IMR-90 (cell line): ENCODE results near the gene GADL1. TPM values are rescaled to one million over a fixed set of nuclear protein-coding genes. Genes with fewer than 3 reads are reported as not detected.

Experiments used
- ATAC-seq: fragments of 200-7000 bp; cut with Tn5 transposase; 2 replicates; pipeline ENCODE4 v1.9.1; 2020; ENCODE audit warnings: low read depth, mild to moderate bottlenecking, moderate library complexity
- BruUV-seq: library from RNA; stranded (reverse); fragments of 400-500 nt; replicated peaks from 2 replicates; lab custom pipeline; 2021; lab: Mats Ljungman, UMichigan
- CTCF ChIA-PET: fragments of 300-600 bp; formaldehyde crosslinking; extraction: SDS; loops from one replicate; lab custom pipeline; 2021; ENCODE audit warnings: antibody characterized with exemption; lab: Yijun Ruan, JAX
- POLR2A ChIA-PET: fragments of 300-600 bp; sonication (Branson Sonifier 250); formaldehyde crosslinking; loops from one replicate; lab custom pipeline; 2022; ENCODE audit warnings: antibody characterized with exemption; ENCODE audit not compliant: unreplicated experiment; lab: Charles Lee
- DNase-seq: peaks from one replicate; pipeline ENCODE4 v3.0.0; 2013
- H2AFZ ChIP-seq: replicated peaks from 2 replicates; pipeline ENCODE3; 2013; ENCODE audit warnings: low read length, mild to moderate bottlenecking; ENCODE audit not compliant: poor library complexity
- H2AK5ac ChIP-seq: 2 replicates; pipeline ENCODE4 v1.6.1; 2013; ENCODE audit warnings: low read depth, low read length, inconsistent platforms
- H2AK9ac ChIP-seq: replicated peaks from 2 replicates; pipeline ENCODE3; 2013; ENCODE audit warnings: mild to moderate bottlenecking, low read depth, low read length, moderate library complexity; ENCODE audit not compliant: poor library complexity
- H2BK120ac ChIP-seq: 2 replicates; pipeline ENCODE4 v1.6.1; 2013; ENCODE audit warnings: low read depth, low read length, inconsistent platforms
- H2BK15ac ChIP-seq: 3 replicates; pipeline ENCODE4 v1.6.1; 2013; ENCODE audit warnings: low read depth, low read length, inconsistent platforms
- H2BK20ac ChIP-seq: 2 replicates; pipeline ENCODE4 v1.6.1; 2013; ENCODE audit warnings: low read depth, mild to moderate bottlenecking, inconsistent platforms, low read length, moderate library complexity
- H2BK5ac ChIP-seq: 2 replicates; pipeline ENCODE4 v1.6.1; 2013; ENCODE audit warnings: mild to moderate bottlenecking, low read depth, low read length, inconsistent platforms; ENCODE audit not compliant: poor library complexity, severe bottlenecking
- H3K14ac ChIP-seq: replicated peaks from 2 replicates; pipeline ENCODE4 v1.6.1; 2013; ENCODE audit warnings: low read depth, low read length, inconsistent platforms
- H3K18ac ChIP-seq: 2 replicates; pipeline ENCODE4 v1.6.1; 2013; ENCODE audit warnings: low read depth, low read length, control low read depth
- H3K23ac ChIP-seq: 2 replicates; pipeline ENCODE4 v1.6.1; 2013; ENCODE audit warnings: low read depth, low read length, inconsistent platforms
- H3K27ac ChIP-seq: 2 replicates; pipeline ENCODE4 v1.5.1; 2013; ENCODE audit warnings: mild to moderate bottlenecking, control low read depth, low read length; ENCODE audit not compliant: insufficient read depth
- H3K27me3 ChIP-seq: 2 replicates; pipeline ENCODE4 v1.6.1; 2013; ENCODE audit warnings: low read length; ENCODE audit not compliant: control insufficient read depth, insufficient read depth
- H3K36me3 ChIP-seq: 2 replicates; pipeline ENCODE4 v1.6.1; 2013; ENCODE audit warnings: low read length, mixed read lengths; ENCODE audit not compliant: control insufficient read depth, insufficient read depth
- H3K4ac ChIP-seq: 2 replicates; pipeline ENCODE4 v1.6.1; 2013; ENCODE audit warnings: low read depth, low read length, inconsistent platforms
- H3K4me1 ChIP-seq: 2 replicates; pipeline ENCODE4 v1.6.1; 2013; ENCODE audit warnings: low read length, mixed read lengths; ENCODE audit not compliant: control insufficient read depth, insufficient read depth
- H3K4me2 ChIP-seq: 2 replicates; pipeline ENCODE4 v1.6.1; 2013; ENCODE audit warnings: low read depth, mild to moderate bottlenecking, control low read depth, low read length, moderate library complexity
- H3K4me3 ChIP-seq: 2 replicates; pipeline ENCODE4 v1.5.1; 2013; ENCODE audit warnings: low read depth, mild to moderate bottlenecking, control low read depth, low read length, moderate library complexity; ENCODE audit not compliant: insufficient read depth
- H3K56ac ChIP-seq: 2 replicates; pipeline ENCODE4 v1.6.1; 2013; ENCODE audit warnings: low read length, inconsistent platforms; ENCODE audit not compliant: insufficient read depth; ENCODE audit errors: extremely low read depth
- H3K79me1 ChIP-seq, 2 experiments: 2 replicates each; pipeline ENCODE4 v1.6.1; 2013; ENCODE audit warnings: low read length in 2 of 2, inconsistent platforms in 1 of 2, low read depth in 1 of 2
- H3K9ac ChIP-seq: 2 replicates; pipeline ENCODE4 v1.6.1; 2013; ENCODE audit warnings: low read depth, low read length, control low read depth
- H3K9me1 ChIP-seq: 2 replicates; pipeline ENCODE4 v1.6.1; 2013; ENCODE audit warnings: low read length, inconsistent platforms; ENCODE audit not compliant: insufficient read depth
- H3K9me3 ChIP-seq: 2 replicates; pipeline ENCODE4 v1.6.1; 2013; ENCODE audit warnings: low read length; ENCODE audit not compliant: control insufficient read depth, insufficient read depth
- H4K20me1 ChIP-seq: 2 replicates; pipeline ENCODE4 v1.6.1; 2013; ENCODE audit warnings: low read length, inconsistent platforms; ENCODE audit not compliant: insufficient read depth
- H4K5ac ChIP-seq: 2 replicates; pipeline ENCODE4 v1.6.1; 2013; ENCODE audit warnings: mild to moderate bottlenecking, low read depth, low read length, control low read depth
- H4K8ac ChIP-seq, 2 experiments: 2 replicates each; pipeline ENCODE4 v1.6.1; 2013; ENCODE audit warnings: low read depth in 2 of 2, low read length in 2 of 2, control low read depth in 1 of 2, inconsistent platforms in 1 of 2
- H4K91ac ChIP-seq: 2 replicates; pipeline ENCODE4 v1.6.1; 2013; ENCODE audit warnings: low read depth, low read length, inconsistent platforms; ENCODE audit not compliant: insufficient read depth
- BHLHE40 ChIP-seq: fragments of 150-350 bp; IDR thresholded peaks from 2 replicates; pipeline ENCODE4 v1.6.1; 2016; ENCODE audit warnings: mild to moderate bottlenecking, low read depth, low read length
- CEBPB ChIP-seq: IDR thresholded peaks from 2 replicates; pipeline ENCODE4 v1.6.1; 2012; ENCODE audit warnings: low read depth, low read length, improper control_type of control experiment
- CHD1 ChIP-seq: IDR thresholded peaks from 2 replicates; pipeline ENCODE4 v1.6.1; 2012; ENCODE audit warnings: low read depth, low read length, improper control_type of control experiment
- FOS ChIP-seq: fragments of 150-350 bp; IDR thresholded peaks from 2 replicates; pipeline ENCODE4 v1.6.1; 2016; ENCODE audit warnings: low read depth, low read length
- MAZ ChIP-seq: IDR thresholded peaks from 2 replicates; pipeline ENCODE4 v1.6.1; 2012; ENCODE audit warnings: low read depth, mild to moderate bottlenecking, low read length, improper control_type of control experiment, moderate library complexity, borderline replicate concordance
- MXI1 ChIP-seq: IDR thresholded peaks from 2 replicates; pipeline ENCODE4 v1.6.1; 2012; ENCODE audit warnings: low read depth, mild to moderate bottlenecking, low read length, moderate library complexity, borderline replicate concordance
- POLR2A ChIP-seq: IDR thresholded peaks from 2 replicates; pipeline ENCODE4 v1.6.1; 2012; ENCODE audit warnings: mild to moderate bottlenecking, low read depth, low read length
- RAD21 ChIP-seq: IDR thresholded peaks from 2 replicates; pipeline ENCODE4 v1.6.1; 2012; ENCODE audit warnings: low read length, improper control_type of control experiment
- RCOR1 ChIP-seq: IDR thresholded peaks from 2 replicates; pipeline ENCODE4 v1.6.1; 2012; ENCODE audit warnings: mild to moderate bottlenecking, low read length, improper control_type of control experiment; ENCODE audit not compliant: insufficient replicate concordance
- RFX5 ChIP-seq: IDR thresholded peaks from 2 replicates; pipeline ENCODE4 v1.8.0; 2012; ENCODE audit warnings: low read depth, mild to moderate bottlenecking, low read length, moderate library complexity
- WGBS, 2 experiments: methylation state at CpG; one replicate each; pipeline versions ENCODE4 v1.1.5 to v1.1.7; 2013; ENCODE audit warnings: missing lambda C conversion rate in 2 of 2; ENCODE audit not compliant: insufficient read length in 1 of 2; ENCODE audit errors: extremely low coverage in 2 of 2; 5-methylcytosine and 5-hydroxymethylcytosine counted together
- dilution Hi-C: fragments of 300-500 bp; cut with HindIII; formaldehyde crosslinking; loops from one replicate; pipeline ENCODE4 v1.14.3; 2018; ENCODE audit warnings: low sequenced_read_pairs; ENCODE audit not compliant: unreplicated experiment
- in situ Hi-C: fragments of 300-500 bp; cut with MboI; formaldehyde crosslinking; loops from 3 replicates; pipeline ENCODE4 v1.14.3; 2019; ENCODE audit warnings: low sequenced_read_pairs, inconsistent platforms, mixed read lengths
- intact Hi-C: fragments of 100-400 bp; cut with micrococcal nuclease; formaldehyde crosslinking; loops from 2 replicates; pipeline ENCODE4 v1.10.0; 2022
- polyA plus RNA-seq, 3 experiments: library from polyadenylated mRNA; depleted of rRNA; stranded (reverse); fragments of >200 nt; gene quantifications; 2 replicates each; pipeline ENCODE4 v1.2.3, GENCODE V29; 2012; ENCODE audit warnings: low replicate concordance in 1 of 3
- total RNA-seq: library from RNA; depleted of rRNA; stranded (reverse); fragments of >200 nt; gene quantifications from 2 replicates; pipeline ENCODE4 v1.2.3, GENCODE V29; 2012
- TF ChIP-seq, protein P1 (sequence below): fragments of 150-350 bp; IDR thresholded peaks from 2 replicates; pipeline ENCODE4 v1.6.1; 2017; ENCODE audit warnings: mild to moderate bottlenecking, antibody characterized with exemption, low read length, low read depth
- TF ChIP-seq, protein P2 (sequence below): fragments of 150-350 bp; IDR thresholded peaks from 2 replicates; pipeline ENCODE4 v1.6.1; 2016; ENCODE audit warnings: low read depth, mild to moderate bottlenecking, low read length, moderate library complexity, borderline replicate concordance
- TF ChIP-seq, protein P3 (sequence below): conservative IDR thresholded peaks from 2 replicates; pipeline ENCODE4 v1.5.1; 2012; ENCODE audit warnings: mild to moderate bottlenecking, low read depth, low read length, improper control_type of control experiment

GADL1 gene
- total and polyA plus RNA-seq, 2 of the 4 experiments (the other 2 are of a cell fraction), result not detected

DNA sequence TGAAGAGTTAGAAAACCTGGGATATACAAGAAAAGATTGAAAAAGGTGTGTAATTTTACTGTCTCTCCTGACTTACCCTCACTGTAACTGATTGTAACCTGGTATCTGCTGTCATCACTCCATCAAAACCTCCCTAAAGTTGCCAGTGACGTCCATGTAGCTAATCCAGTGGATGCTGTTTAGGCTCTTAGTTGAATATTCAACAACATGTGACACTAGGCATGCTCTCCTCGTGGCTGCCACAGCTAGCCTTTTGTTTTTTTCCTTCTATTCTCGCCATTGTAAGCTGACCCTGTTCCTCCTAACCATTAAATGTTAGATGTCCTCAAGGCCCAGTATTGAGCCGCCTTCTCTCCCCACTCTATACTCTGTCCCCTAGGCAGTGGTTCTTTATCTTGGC, 41.6 kb downstream of the GADL1 start:
- Histone ChIP-seq H3K36me3 (no peaks in the 10 kb centered on the region), H3K4me2 (no peak overlapping the region), H3K27me3 (no peaks in the 10 kb centered on the region; the same call in 1 of the 2 replicates), H3K18ac (no peak overlapping the region), H4K91ac (no peak overlapping the region), H2BK20ac (no peak overlapping the region), H4K8ac (no peak overlapping the region), H3K56ac (no peak overlapping the region), H3K4me1 (no peaks in the 10 kb centered on the region), H2BK120ac (no peak overlapping the region), H2AK5ac (no peak overlapping the region), H2BK5ac (no peak overlapping the region), H2AFZ (no peak overlapping the region), H3K9me3 (no peaks in the 10 kb centered on the region), H3K9ac (no peak overlapping the region), H3K4me3 (no peak overlapping the region), H4K20me1 (no peaks in the 10 kb centered on the region), H2AK9ac (no peak overlapping the region), H3K9me1 (no peaks in the 10 kb centered on the region), H3K79me1 (no peaks in the 10 kb centered on the region), H3K27ac (no peak overlapping the region), H3K14ac (no peak overlapping the region), H4K5ac (no peak overlapping the region), H3K4ac (no peak overlapping the region), H2BK15ac (no peak overlapping the region), H3K23ac (no peak overlapping the region)
- no peak for DNase-seq
- intact Hi-C loops, result no loop called here
- no peak for TF ChIP-seq POLR2A
- no peak for TF ChIP-seq BHLHE40
- TF ChIP-seq CEBPB, result no peak
- no peak for TF ChIP-seq CHD1
- TF ChIP-seq MAZ, result no peak
- no peak for TF ChIP-seq MXI1
- TF ChIP-seq, protein P1, sequence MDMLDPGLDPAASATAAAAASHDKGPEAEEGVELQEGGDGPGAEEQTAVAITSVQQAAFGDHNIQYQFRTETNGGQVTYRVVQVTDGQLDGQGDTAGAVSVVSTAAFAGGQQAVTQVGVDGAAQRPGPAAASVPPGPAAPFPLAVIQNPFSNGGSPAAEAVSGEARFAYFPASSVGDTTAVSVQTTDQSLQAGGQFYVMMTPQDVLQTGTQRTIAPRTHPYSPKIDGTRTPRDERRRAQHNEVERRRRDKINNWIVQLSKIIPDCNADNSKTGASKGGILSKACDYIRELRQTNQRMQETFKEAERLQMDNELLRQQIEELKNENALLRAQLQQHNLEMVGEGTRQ, result no peak
- TF ChIP-seq, protein P2, sequence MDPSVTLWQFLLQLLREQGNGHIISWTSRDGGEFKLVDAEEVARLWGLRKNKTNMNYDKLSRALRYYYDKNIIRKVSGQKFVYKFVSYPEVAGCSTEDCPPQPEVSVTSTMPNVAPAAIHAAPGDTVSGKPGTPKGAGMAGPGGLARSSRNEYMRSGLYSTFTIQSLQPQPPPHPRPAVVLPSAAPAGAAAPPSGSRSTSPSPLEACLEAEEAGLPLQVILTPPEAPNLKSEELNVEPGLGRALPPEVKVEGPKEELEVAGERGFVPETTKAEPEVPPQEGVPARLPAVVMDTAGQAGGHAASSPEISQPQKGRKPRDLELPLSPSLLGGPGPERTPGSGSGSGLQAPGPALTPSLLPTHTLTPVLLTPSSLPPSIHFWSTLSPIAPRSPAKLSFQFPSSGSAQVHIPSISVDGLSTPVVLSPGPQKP, result no peak
- TF ChIP-seq FOS, result no peak
- TF ChIP-seq, protein P3, sequence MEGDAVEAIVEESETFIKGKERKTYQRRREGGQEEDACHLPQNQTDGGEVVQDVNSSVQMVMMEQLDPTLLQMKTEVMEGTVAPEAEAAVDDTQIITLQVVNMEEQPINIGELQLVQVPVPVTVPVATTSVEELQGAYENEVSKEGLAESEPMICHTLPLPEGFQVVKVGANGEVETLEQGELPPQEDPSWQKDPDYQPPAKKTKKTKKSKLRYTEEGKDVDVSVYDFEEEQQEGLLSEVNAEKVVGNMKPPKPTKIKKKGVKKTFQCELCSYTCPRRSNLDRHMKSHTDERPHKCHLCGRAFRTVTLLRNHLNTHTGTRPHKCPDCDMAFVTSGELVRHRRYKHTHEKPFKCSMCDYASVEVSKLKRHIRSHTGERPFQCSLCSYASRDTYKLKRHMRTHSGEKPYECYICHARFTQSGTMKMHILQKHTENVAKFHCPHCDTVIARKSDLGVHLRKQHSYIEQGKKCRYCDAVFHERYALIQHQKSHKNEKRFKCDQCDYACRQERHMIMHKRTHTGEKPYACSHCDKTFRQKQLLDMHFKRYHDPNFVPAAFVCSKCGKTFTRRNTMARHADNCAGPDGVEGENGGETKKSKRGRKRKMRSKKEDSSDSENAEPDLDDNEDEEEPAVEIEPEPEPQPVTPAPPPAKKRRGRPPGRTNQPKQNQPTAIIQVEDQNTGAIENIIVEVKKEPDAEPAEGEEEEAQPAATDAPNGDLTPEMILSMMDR, result no peak
- no peak for TF ChIP-seq RCOR1
- no peak for TF ChIP-seq RFX5
- no peak for TF ChIP-seq RAD21
- WGBS, 2 experiments, result 50% methylated on average over 4 of the region's 4 CpGs; no CpG with 5 or more reads in 1 of the 2 experiments
- BruUV-seq, result no TSS peak
- CTCF ChIA-PET, result no interaction called here
- no peak for ATAC-seq
- dilution Hi-C loops, result no loop called here
- in situ Hi-C loops, result no loop called here
- POLR2A ChIA-PET, result no interaction called here
